Heart left ventricle (tissue), 16 donors: Measurements from ENCODE around the gene CDH12. TPM values are rescaled to one million over a fixed set of nuclear protein-coding genes. Genes with fewer than 3 reads are reported as not detected.
A peak's percentile ranks its signal among the peaks of the same experiment; 100 is the strongest.
"Not testable (repeated sequence)": the region's sequence is repeated elsewhere in the genome, so short reads cannot be mapped to it uniquely, and the experiment has no call there.

Experiments
- ATAC-seq, 4 donors: fragments of 200-7000 bp; cut with Tn5 transposase; one replicate each; pipeline ENCODE4 v1.9.1; 2020 to 2022; ENCODE audit warnings: moderate library complexity in 4 of 4, mild to moderate bottlenecking in 3 of 4, moderate number of reproducible peaks in 1 of 4
- DNase-seq, 5 donors: peaks; one replicate each; pipeline ENCODE4 v3.0.0-alpha.2; 2020
- H3K27ac ChIP-seq, 12 donors: fragments of 200-600 bp; sonication (generic) in 4 of 12; one replicate each; pipeline versions ENCODE4 v1.5.0 to v1.8.0; 2016 to 2022; ENCODE audit warnings: mild to moderate bottlenecking in 2 of 12
- H3K27me3 ChIP-seq, 9 donors: fragments of 200-600 bp; sonication (generic) in 2 of 9; one replicate each; pipeline versions ENCODE4 v1.5.1 to v1.8.0; 2016 to 2022; ENCODE audit warnings: mild to moderate bottlenecking in 3 of 9
- H3K36me3 ChIP-seq, 9 donors: fragments of 200-600 bp; sonication (generic) in 2 of 9; one replicate each; pipeline versions ENCODE4 v1.5.0 to v1.8.0; 2018 to 2022; ENCODE audit warnings: mild to moderate bottlenecking in 2 of 9
- H3K4me1 ChIP-seq, 12 donors: fragments of 200-600 bp; sonication (generic) in 4 of 12; one replicate each; pipeline versions ENCODE4 v1.5.0 to v1.8.0; 2016 to 2022; ENCODE audit warnings: mild to moderate bottlenecking in 3 of 12
- H3K4me3 ChIP-seq, 12 donors: fragments of 200-600 bp; sonication (generic) in 4 of 12; one replicate each; pipeline versions ENCODE4 v1.5.0 to v1.8.0; 2017 to 2022; ENCODE audit warnings: mild to moderate bottlenecking in 9 of 12, moderate library complexity in 4 of 12
- H3K9me3 ChIP-seq, 12 donors: fragments of 200-600 bp; sonication (generic) in 4 of 12; one replicate each; pipeline versions ENCODE4 v1.5.0 to v1.8.0; 2016 to 2022; ENCODE audit warnings: mild to moderate bottlenecking in 1 of 12
- CTCF ChIP-seq, 12 donors: fragments of 200-600 bp; sonication (generic) in 4 of 12; IDR thresholded peaks; one replicate each; pipeline versions ENCODE4 v1.5.0 to v1.8.0; 2018 to 2022; ENCODE audit warnings: antibody characterized with exemption in 12 of 12, mild to moderate bottlenecking in 5 of 12
- POLR2A ChIP-seq, 2 donors: fragments of 450-650 bp; IDR thresholded peaks; one replicate each; pipeline ENCODE4 v1.6.1; 2017; ENCODE audit warnings: antibody characterized with exemption in 2 of 2, mild to moderate bottlenecking in 2 of 2, moderate library complexity in 2 of 2
- WGBS, 4 donors: extraction: QIAGEN DNeasy Blood & Tissue Kit in 2 of 4; methylation state at CpG; one replicate each; pipeline versions ENCODE4 v1.1.5 to v1.1.7; 2013 to 2018; 5-methylcytosine and 5-hydroxymethylcytosine counted together
- intact Hi-C, 10 donors: fragments of 100-400 bp; cut with DNase I; formaldehyde crosslinking; loops; one replicate each; pipeline versions ENCODE4 v1.11.1 to v1.14.2; 2022
- polyA plus RNA-seq, 2 donors: library from polyadenylated mRNA; stranded (reverse); fragments of 200-250 nt; gene quantifications; one replicate each; pipeline ENCODE4 v1.2.3, GENCODE V29; 2013
- total RNA-seq, 9 donors: library from RNA; depleted of rRNA in 2 of 9; stranded (reverse); fragments of >200 nt in 2 of 9; fragmentation: NEBNext Ultra II Directional in 3 of 9; extraction: Animal tissue kit (Norgen Biotek cat#: 25700) in 3 of 9; gene quantifications; one replicate each; pipeline versions ENCODE4 v1.1.0 to v1.2.4, GENCODE V29; 2016 to 2023
- donor health status: ischemic (EF 13 %, LVEDD 7.1; RV severe dilation, severe dysfunction).
- donor health status: healthy with polysubstance abuse.
- donor health status: DM: no; HTN: yes; CAD: no.
- donor health status: DM: no; HTN: no; CAD: no.
- donor health status: ischemic (EF 25% LVEDD 6.9; RV normal size, moderate dysfunction).
- donor health status: ischemic (EF 25% LVEDD 5.7; RV mildly dilated, moderate dysfunction).
- donor health status: healthy.
- donor health status: DM: yes; HTN: yes; CAD: no.
- donor health status: ischemic (EF 35%, LVEDD 5.7; RV mildly dilated, moderate dysfunction).
- donor health status: nonischemic (EF 11% LVEDD 7.7; RV severe dilation, severe dysfunction).
- donor health status: DM: yes; HTN: yes; CAD: no.
- donor health status: PGD.
- donor health status: ischemic (EF 29% LVEDD 5.4; RV normal size, mild dysfunction).
- donor health status: nonischemic (EF 23%, LVEDD 6.1; RV moderate dilation, normal function).

The CDH12 gene
- total and polyA plus RNA-seq, 11 donors: 0.11 TPM; not detected in 10

DNA sequence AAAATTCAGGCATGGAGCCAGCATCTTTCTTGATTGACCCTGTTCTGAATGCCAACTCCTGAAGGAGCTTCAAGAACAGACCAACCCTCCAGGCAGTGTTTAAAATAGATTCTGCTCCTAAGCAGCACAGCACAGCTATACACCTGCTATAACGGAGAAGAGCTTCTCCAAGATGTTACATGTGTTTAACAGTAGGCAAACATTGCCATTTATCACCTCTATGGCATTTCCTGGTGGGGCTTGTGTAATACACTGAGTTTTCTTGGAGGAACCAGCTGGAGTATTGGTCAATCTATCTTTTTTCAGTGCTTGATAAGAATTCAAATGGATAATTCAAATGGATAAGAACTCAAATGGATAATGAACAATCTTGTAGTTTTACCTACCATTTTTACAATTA lies 615.1 kb downstream of the CDH12 start:
- Histone ChIP-seq H3K27ac (no peak overlapping the region), H3K27me3 (no peaks in the 10 kb centered on the region), H3K9me3 (peaks cover 0 to 4% (median 0%) of the 10 kb centered on the region in 12 donors), H3K36me3 (no peaks in the 10 kb centered on the region), H3K4me1 (no peaks in the 10 kb centered on the region), H3K4me3 (no peak overlapping the region)
- TF ChIP-seq POLR2A (IDR thresholded peaks at IDR 0.05) (no peak), CTCF (IDR thresholded peaks at IDR 0.05) (no peak)
- DNase-seq (no peak), ATAC-seq (no peak)
- WGBS, 4 donors: 47 to 83% (median 70%) methylated on average over 1 of the region's 1 CpG
- intact Hi-C loops: no loop called here

GRCh38 chr5:22226423-22226822 lies 626.7 kb downstream of the CDH12 start:
- WGBS, 4 donors: 79 to 89% (median 87%) methylated on average over 2 of the region's 2 CpGs
- H3K36me3 ChIP-seq: no peaks in the 10 kb centered on the region
- no peak for TF ChIP-seq CTCF (IDR thresholded peaks at IDR 0.05)
- no peak for TF ChIP-seq POLR2A (IDR thresholded peaks at IDR 0.05)
- intact Hi-C loops: no loop called here
- no peak overlapping the region for H3K4me3 ChIP-seq
- DNase-seq: no peak
- no peaks in the 10 kb centered on the region for H3K4me1 ChIP-seq
- H3K27ac ChIP-seq: no peak overlapping the region
- no peak for ATAC-seq
- H3K27me3 ChIP-seq: no peaks in the 10 kb centered on the region
- no peaks in the 10 kb centered on the region for H3K9me3 ChIP-seq

DNA sequence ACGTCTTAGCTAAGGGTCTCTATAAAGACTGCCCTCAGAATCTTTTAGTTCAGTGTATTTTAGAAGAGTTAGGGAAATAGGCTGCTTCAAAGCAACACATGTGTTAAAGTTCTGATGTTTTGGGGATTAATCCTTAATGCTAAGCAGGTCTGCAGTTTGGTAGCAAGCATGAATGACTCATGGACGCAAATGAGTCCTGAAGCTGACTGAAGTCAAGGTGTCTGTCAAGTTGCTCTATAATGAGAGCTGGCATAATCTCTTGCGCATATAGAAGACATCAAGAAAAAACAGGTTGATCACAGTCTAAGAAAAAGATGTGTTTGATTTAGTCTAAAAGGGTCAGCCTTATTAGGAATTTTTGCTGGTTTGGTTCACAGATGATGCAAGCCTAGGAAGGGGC lies 630.1 kb downstream of the CDH12 start:
- ATAC-seq: no peak
- no peak overlapping the region for H3K27ac ChIP-seq
- H3K4me3 ChIP-seq: no peak overlapping the region
- no peaks in the 10 kb centered on the region for H3K27me3 ChIP-seq
- WGBS, 4 donors: 84 to 90% (median 87%) methylated on average over 3 of the region's 3 CpGs
- no peak for DNase-seq
- no peaks in the 10 kb centered on the region for H3K4me1 ChIP-seq
- no peaks in the 10 kb centered on the region for H3K9me3 ChIP-seq
- TF ChIP-seq CTCF (IDR thresholded peaks at IDR 0.05) (no peak), POLR2A (IDR thresholded peaks at IDR 0.05) (no peak)
- H3K36me3 ChIP-seq: no peaks in the 10 kb centered on the region
- intact Hi-C loops: no loop called here

DNA sequence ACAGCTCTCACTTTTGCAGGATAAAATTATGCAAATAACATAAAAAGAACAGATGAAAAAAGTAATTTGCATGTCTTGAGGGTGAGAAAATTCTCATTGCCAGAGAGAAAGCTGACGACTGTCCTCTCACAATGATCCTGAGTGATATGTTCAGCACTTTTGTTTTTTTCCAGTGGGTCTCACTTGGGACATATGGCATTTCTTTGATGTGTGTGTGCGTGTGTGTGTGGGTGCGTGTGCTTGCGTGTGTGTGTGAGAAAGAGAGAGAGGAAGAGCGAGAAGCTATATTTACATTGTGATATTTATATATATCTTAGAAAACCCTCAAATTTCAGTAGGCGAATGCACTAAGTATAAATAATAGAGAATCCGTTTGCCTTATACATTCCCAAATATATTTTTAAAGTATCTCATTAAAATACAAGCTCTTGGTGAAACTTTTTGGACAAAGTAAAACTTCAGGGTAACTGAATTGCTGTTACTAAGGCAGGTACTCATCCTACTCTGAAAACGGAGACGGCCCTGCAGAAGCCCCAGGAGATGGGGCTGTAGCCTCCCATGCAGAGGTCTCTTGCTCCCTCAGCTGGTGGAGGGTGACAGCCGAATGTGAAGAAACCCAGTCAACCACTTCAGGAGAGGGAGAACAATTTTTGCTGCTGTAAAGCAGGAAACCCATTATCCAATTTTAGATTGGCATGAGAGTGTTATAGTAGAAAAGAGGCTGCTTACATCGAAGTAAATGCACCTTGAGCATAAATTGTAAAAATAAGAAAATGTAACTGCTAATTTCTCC lies 639.2 kb downstream of the CDH12 start:
- H3K4me3 ChIP-seq, H3K27ac ChIP-seq, H3K27me3 ChIP-seq, H3K9me3 ChIP-seq, intact Hi-C loops, DNase-seq, H3K4me1 ChIP-seq, H3K36me3 ChIP-seq: not testable (repeated sequence)
- WGBS, 4 donors: 37 to 54% (median 48%) methylated on average over 8 to 9 of the region's 11 CpGs
- ATAC-seq: peak in 1 of 4 donors; percentile 53

GRCh38 chr5:22212254-22212991 lies 640.7 kb downstream of the CDH12 start:
- H3K9me3 ChIP-seq, H3K27ac ChIP-seq, intact Hi-C loops, H3K36me3 ChIP-seq, DNase-seq, H3K4me3 ChIP-seq, H3K4me1 ChIP-seq, H3K27me3 ChIP-seq, ATAC-seq: not testable (repeated sequence)
- 8 to 28% (median 16%) methylated on average over 9 to 20 of the region's 22 CpGs for WGBS, 4 donors

DNA sequence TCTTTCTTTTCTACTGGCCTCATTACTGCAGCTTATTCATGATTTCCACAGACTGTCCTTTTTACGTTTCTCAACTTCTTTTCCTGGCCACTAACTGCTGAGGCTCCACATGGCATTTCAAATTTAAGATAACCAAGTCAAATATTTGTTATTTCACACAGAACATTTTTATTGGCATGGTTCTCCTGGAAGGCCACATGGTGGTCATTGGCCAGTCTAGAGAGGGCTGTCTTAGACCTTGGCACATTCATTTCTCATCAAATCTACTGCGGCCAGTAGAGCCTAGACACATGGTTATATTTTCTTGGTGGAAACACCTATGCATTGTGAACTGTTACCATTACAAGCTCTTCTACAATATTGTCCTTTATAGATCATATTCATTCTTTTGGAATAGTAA lies 644.7 kb downstream of the CDH12 start:
- DNase-seq, ATAC-seq, H3K4me3 ChIP-seq, H3K9me3 ChIP-seq, intact Hi-C loops, H3K27me3 ChIP-seq, H3K27ac ChIP-seq, H3K36me3 ChIP-seq, H3K4me1 ChIP-seq: not testable (repeated sequence)
- WGBS, 4 donors: 72 to 84% (median 76%) methylated on average over 2 of the region's 2 CpGs

DNA sequence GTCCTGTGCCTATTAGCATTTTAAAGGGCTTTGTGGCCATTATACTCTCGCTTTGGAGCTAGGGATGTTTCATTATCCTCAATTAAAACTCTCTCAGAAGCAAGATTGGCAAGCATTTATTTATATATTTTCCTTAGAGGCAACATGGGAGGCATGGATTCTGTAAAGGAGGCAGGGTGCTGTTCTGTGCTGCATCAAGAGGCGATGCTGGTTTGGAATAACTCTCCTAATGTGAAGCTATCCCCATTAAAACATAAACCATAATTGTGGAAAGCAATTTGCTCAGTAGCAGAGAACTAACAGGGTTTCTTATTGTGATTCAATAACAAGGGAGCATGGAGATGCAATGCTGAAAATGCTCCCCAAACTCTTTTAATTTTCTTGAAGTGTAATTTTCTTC lies 664.5 kb downstream of the CDH12 start:
- H3K9me3 ChIP-seq, H3K27ac ChIP-seq, H3K4me3 ChIP-seq, ATAC-seq, H3K4me1 ChIP-seq, H3K27me3 ChIP-seq, H3K36me3 ChIP-seq, intact Hi-C loops, DNase-seq: not testable (repeated sequence)
- 82 to 90% (median 86%) methylated on average over 2 of the region's 2 CpGs for WGBS, 4 donors
